AG04449 (cell line): ENCODE measurements around the gene CYP4F8.
"Not testable (repeated sequence)": the region's sequence is repeated elsewhere in the genome, so short reads cannot be mapped to it uniquely, and the experiment has no call there.

ENCODE experiments used
- CTCF ChIA-PET: fragments of 350-600 bp; formaldehyde crosslinking; extraction: SDS; loops from one replicate; lab custom pipeline; 2021; ENCODE audit warnings: antibody characterized with exemption; lab: Yijun Ruan, JAX
- POLR2A ChIA-PET: fragments of 400-600, 350-600 bp; formaldehyde crosslinking; extraction: SDS; loops from one replicate; lab custom pipeline; 2020; ENCODE audit warnings: antibody characterized with exemption, inconsistent platforms; lab: Yijun Ruan, JAX
- DNase-seq: peaks from one replicate; pipeline ENCODE4 v3.0.0-alpha.2; 2010; ENCODE audit warnings: low read depth, low spot score
- H3K4me3 ChIP-seq: 2 replicates; pipeline ENCODE4 v1.5.1; 2011; ENCODE audit warnings: low read depth, mild to moderate bottlenecking, control low read depth, low read length
- CTCF ChIP-seq: IDR thresholded peaks from one replicate; pipeline ENCODE4 v1.5.1; 2011; ENCODE audit warnings: mild to moderate bottlenecking, moderate library complexity, low read length, control low read depth, inconsistent platforms; ENCODE audit not compliant: insufficient read depth; ENCODE audit errors: missing control alignments

Gene CYP4F8

GRCh38 chr19:15671237-15671821, 56.3 kb downstream of the CYP4F8 start:
- no peak overlapping the region for H3K4me3 ChIP-seq
- POLR2A ChIA-PET: no interaction called here
- CTCF ChIA-PET: interaction anchor here (1.2 kb wide), 1 partner anchor 42 kb away, joined by 3 read pairs; no protein-coding TSS in a partner anchor
- no peak for TF ChIP-seq CTCF
- no peak for DNase-seq

- POLR2A ChIA-PET: no interaction called here
- DNase-seq: no peak
- H3K4me3 ChIP-seq: no peak overlapping the region
- CTCF ChIA-PET: interaction anchor here (0.8 to 1.2 kb wide), 2 partner anchors 42 kb away, joined by 3 read pairs; no protein-coding TSS in a partner anchor
- no peak for TF ChIP-seq CTCF
Observed at GRCh38 chr19:15671891-15672579, 57.0 kb downstream of the CYP4F8 start.

DNA sequence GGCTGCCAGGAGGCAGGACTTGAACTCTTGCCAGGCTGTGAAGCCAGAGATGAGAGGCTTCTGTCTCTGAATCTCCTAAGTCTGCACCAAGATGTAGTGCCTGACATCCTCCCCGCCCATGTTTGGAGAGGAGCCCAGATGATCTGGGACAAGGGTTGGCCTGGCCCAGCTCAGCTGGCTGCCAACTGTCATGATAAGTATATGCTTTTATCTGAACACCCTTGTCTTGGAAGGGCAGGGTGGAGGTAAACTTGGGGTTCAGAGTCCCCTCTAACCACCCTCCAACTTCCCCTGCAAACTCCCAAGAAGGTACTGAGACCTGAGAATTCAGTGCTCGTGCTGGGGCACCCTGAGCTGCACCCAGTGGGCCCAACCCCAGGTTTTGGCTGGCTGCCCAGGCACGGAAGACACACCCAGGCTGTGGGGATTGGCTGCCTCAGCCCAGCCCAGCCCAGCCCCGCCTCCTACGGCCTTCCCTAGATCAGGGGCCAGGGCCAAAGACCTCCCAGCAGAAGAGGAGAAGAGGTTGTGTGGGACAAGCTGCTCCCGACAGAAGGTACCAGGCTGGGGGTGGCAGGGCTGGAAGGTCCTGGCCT, 57.7 kb downstream of the CYP4F8 start, which contains the start of gene CYP4F12:
Gene CYP4F12, plus strand, starts transcription at position 508 of the 596 bp plus-strand sequence. CDS start 443 bp downstream, outside the sequence.
- no peak for DNase-seq
- CTCF ChIA-PET: interaction anchor here (0.8 kb wide), 1 partner anchor 43 kb away, joined by 3 read pairs; no protein-coding TSS in a partner anchor
- no peak for TF ChIP-seq CTCF
- POLR2A ChIA-PET: no interaction called here
- H3K4me3 ChIP-seq: no peak within 1 kb of the TSS

DNA sequence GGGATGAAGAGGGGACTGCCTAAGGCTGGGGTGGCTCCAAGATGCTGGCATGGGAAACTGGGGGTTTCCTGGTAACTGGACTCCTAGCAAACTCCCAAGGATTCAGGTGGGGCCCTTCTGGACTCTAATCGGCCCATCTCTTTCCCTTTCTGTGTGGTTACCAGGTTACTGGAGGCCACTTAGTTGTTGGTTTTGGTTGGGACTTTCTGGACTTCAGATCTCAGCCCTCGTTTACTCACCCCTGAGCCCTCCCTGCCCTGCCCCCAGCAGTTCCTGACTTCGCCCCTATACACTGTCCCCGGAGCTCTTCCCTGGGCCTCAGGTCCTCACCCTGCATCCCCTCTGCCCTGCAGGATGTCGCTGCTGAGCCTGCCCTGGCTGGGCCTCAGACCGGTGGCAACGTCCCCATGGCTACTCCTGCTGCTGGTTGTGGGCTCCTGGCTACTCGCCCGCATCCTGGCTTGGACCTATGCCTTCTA, 58.2 kb downstream of the CYP4F8 start:
- CTCF ChIA-PET: interaction anchor here (0.8 kb wide), 1 partner anchor 44 kb away, joined by 3 read pairs; no protein-coding TSS in a partner anchor
- H3K4me3 ChIP-seq: no peak overlapping the region

GRCh38 chr19:15675560-15675959, 60.5 kb downstream of the CYP4F8 start:
- POLR2A ChIA-PET: no interaction called here
- CTCF ChIA-PET: no interaction called here
- no peak for DNase-seq
- H3K4me3 ChIP-seq: no peak overlapping the region
- no peak for TF ChIP-seq CTCF

More for the DNA sequence above, 58.2 kb downstream of the CYP4F8 start:
- DNase-seq: no peak
- no peak for TF ChIP-seq CTCF
- POLR2A ChIA-PET: no interaction called here

GRCh38 chr19:15679089-15679488, 64.1 kb downstream of the CYP4F8 start:
- no peak for DNase-seq
- CTCF ChIA-PET: no interaction called here
- no peak overlapping the region for H3K4me3 ChIP-seq
- no peak for TF ChIP-seq CTCF
- POLR2A ChIA-PET: no interaction called here

GRCh38 chr19:15679865-15680264, 64.8 kb downstream of the CYP4F8 start:
- CTCF ChIA-PET, POLR2A ChIA-PET, DNase-seq, H3K4me3 ChIP-seq: not testable (repeated sequence)
